Measurements from ENCODE around the gene TMEM87A. TPM values are rescaled to one million over a fixed set of nuclear protein-coding genes. Genes with fewer than 3 reads are reported as not detected.
A peak's percentile ranks its signal among the peaks of the same experiment; 100 is the strongest.
"Not testable (repeated sequence)": the region's sequence is repeated elsewhere in the genome, so short reads cannot be mapped to it uniquely, and the experiment has no call there.

Gene TMEM87A, protein sequence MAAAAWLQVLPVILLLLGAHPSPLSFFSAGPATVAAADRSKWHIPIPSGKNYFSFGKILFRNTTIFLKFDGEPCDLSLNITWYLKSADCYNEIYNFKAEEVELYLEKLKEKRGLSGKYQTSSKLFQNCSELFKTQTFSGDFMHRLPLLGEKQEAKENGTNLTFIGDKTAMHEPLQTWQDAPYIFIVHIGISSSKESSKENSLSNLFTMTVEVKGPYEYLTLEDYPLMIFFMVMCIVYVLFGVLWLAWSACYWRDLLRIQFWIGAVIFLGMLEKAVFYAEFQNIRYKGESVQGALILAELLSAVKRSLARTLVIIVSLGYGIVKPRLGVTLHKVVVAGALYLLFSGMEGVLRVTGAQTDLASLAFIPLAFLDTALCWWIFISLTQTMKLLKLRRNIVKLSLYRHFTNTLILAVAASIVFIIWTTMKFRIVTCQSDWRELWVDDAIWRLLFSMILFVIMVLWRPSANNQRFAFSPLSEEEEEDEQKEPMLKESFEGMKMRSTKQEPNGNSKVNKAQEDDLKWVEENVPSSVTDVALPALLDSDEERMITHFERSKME
- polyA plus RNA-seq (2011; rRNA removed) (40.6 and 49.8 TPM in 2 replicates), polyA plus RNA-seq (2017; fragmentation: RNase III; extraction: RNeasy Plus Mini Kit Qiagen cat#74134 plus additional on column Dnase treatment) (29.8 to 30.7 TPM (median 30.3 TPM) in 3 replicates), polyA minus RNA-seq (2011; rRNA and poly(A)+ RNA removed) (33.8 and 38.9 TPM in 2 replicates)
- 9.3 and 9.4 TPM in 2 replicates for polyA plus RNA-seq (2012; cell fraction: cytosol; rRNA removed)
- 7.9 and 9.8 TPM in 2 replicates for polyA plus RNA-seq (2012; cell fraction: nucleus; rRNA removed)

DNA sequence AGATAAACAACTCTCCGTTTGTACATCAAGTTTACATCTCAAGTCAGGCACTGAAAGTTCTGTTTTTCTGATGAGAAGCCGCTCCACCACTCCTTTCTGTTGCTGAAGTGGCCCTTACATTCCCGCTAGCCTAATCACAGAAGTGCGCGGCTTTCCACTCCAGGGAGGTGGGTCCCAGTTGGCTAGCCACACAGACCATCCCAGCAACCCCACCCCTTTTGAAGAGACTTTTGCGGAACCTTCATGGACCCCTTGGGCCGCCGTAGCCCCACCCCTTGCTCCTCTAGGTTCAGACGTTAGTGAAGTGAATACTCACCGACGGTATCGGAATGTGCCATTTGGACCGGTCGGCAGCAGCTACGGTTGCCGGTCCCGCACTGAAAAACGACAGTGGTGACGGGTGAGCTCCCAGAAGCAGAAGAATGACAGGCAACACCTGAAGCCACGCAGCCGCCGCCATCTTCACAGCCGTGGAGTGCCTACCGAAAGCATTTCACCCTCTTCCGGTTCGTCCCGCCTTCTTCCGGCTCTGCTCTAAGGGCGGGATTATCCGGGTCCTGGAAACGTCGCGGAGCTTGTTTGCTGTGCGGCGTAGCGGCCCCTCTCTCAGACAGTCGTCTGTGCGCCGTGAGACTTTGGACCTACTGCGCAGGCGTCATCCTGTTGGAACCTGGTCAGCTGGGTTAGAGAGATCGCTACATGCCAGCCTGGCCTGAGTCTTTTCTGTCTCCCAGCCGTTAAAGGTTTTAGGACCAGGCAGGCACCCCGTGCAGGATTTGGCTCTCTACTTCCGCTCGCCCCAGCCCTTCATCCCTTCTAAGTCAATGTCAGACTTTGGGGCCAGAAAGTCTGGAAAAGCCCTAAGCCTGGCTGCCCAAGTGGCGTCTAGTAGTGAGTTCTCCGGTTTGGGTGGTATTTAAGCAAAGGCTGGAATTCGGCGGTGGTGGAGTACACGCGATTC is at the start of gene TMEM87A, which contains the start of gene GANC:
Gene TMEM87A (minus strand): TSS at position 495 of the 961 bp plus-strand sequence. CDS start 35 bp downstream, at position 460.
Gene GANC (plus strand): TSS at position 263 of the 961 bp plus-strand sequence. CDS start 1,281 bp downstream, outside the sequence.
- POLR2A ChIA-PET: interaction anchor here (0.9 to 2.2 kb wide), 17 partner anchors 8 to 499 kb away, joined by 3 to 15 read pairs (median 4); partner anchors contain the start of genes MAPKBP1, SNAP23, STARD9 and VPS39
- Histone ChIP-seq H3K4me2 (peak within 1 kb of the TSS; percentile 97), H3K4me1 (0 out of 3 replicates have a peak, but pooled peaks cover 13% of the 10 kb centered on the region), H3K9me3 (no peaks in the 10 kb centered on the region), H3K4me3 (peak within 1 kb of the TSS; percentile 92), H3K27ac (peak within 1 kb of the TSS; percentile 96 to 99)
- DNase-seq (ENCODE audit: low read depth in 1 of 2, low spot score in 1 of 2) (peak; percentile 85 to 97), FAIRE-seq (no peak), ATAC-seq (peak; percentile 96 to 98)
- 0% methylated on average over 35 of the region's 52 CpGs for WGBS (ENCODE audit: missing lambda C conversion rate)
- TF ChIP-seq MAX (IDR thresholded peaks at IDR 0.05) (peak; percentile 83), KDM5A (IDR thresholded peaks at IDR 0.05) (no peak), JUN (IDR thresholded peaks at IDR 0.05) (peak in 1 of 2 experiments; percentile 90; a peak in 3 of 5 replicates), MYC (IDR thresholded peaks at IDR 0.05; ENCODE audit: borderline replicate concordance, low read length) (peak; percentile 52; the same call in 1 of the 2 replicates), POLR2A (IDR thresholded peaks at IDR 0.05; ENCODE audit: low read length) (peak; percentile 63), PBX3 (IDR thresholded peaks at IDR 0.05) (no peak), PHF8 (IDR thresholded peaks at IDR 0.05; ENCODE audit: borderline replicate concordance, low read depth) (peak; percentile 95)
- TF ChIP-seq, protein P1, sequence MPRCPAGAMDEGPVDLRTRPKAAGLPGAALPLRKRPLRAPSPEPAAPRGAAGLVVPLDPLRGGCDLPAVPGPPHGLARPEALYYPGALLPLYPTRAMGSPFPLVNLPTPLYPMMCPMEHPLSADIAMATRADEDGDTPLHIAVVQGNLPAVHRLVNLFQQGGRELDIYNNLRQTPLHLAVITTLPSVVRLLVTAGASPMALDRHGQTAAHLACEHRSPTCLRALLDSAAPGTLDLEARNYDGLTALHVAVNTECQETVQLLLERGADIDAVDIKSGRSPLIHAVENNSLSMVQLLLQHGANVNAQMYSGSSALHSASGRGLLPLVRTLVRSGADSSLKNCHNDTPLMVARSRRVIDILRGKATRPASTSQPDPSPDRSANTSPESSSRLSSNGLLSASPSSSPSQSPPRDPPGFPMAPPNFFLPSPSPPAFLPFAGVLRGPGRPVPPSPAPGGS (IDR thresholded peaks at IDR 0.05): peak; percentile 52; the same call in 1 of the 3 replicates
- CTCF ChIA-PET: no interaction called here

GRCh38 chr15:42319206-42319605 is 46.0 kb upstream of the TMEM87A start:
- Histone ChIP-seq H3K4me1 (no peaks in the 10 kb centered on the region; the same call in 2 of the 3 replicates), H3K4me2 (no peak overlapping the region), H3K4me3 (no peak overlapping the region), H3K27ac (no peak overlapping the region), H3K9me3 (no peaks in the 10 kb centered on the region)
- TF ChIP-seq, protein P1 (IDR thresholded peaks at IDR 0.05): no peak
- TF ChIP-seq MAZ (IDR thresholded peaks at IDR 0.05; ENCODE audit: borderline replicate concordance, low read depth, low read length) (no peak), NR3C1 (IDR thresholded peaks at IDR 0.05) (no peak), ZNF302 (CRISPR knock-in tag; IDR thresholded peaks at IDR 0.05) (no peak), PHF8 (IDR thresholded peaks at IDR 0.05; ENCODE audit: borderline replicate concordance, low read depth) (no peak), CBX8 (IDR thresholded peaks at IDR 0.05) (no peak), FOSL2 (IDR thresholded peaks at IDR 0.05) (no peak), FOSL2 (CRISPR knock-in tag; IDR thresholded peaks at IDR 0.05) (no peak), TFCP2L1 (CRISPR knock-in tag; IDR thresholded peaks at IDR 0.05) (no peak), ZC3H11A (IDR thresholded peaks at IDR 0.05) (no peak), RAD21 (conservative IDR thresholded peaks at IDR 0.05 in 1 of 2, IDR thresholded peaks at IDR 0.05 in 1 of 2) (no peak), RCOR1 (IDR thresholded peaks at IDR 0.05; ENCODE audit: low read depth, low read length) (no peak), RFX5 (IDR thresholded peaks at IDR 0.05) (no peak)
- ChIA-PET CTCF (no interaction called here), POLR2A (no interaction called here)
- no peak for DNase-seq (ENCODE audit: low read depth in 1 of 2, low spot score in 1 of 2)
- no peak for FAIRE-seq
- 91% methylated on average over 2 of the region's 2 CpGs for WGBS (ENCODE audit: missing lambda C conversion rate)
- ATAC-seq: no peak

DNA sequence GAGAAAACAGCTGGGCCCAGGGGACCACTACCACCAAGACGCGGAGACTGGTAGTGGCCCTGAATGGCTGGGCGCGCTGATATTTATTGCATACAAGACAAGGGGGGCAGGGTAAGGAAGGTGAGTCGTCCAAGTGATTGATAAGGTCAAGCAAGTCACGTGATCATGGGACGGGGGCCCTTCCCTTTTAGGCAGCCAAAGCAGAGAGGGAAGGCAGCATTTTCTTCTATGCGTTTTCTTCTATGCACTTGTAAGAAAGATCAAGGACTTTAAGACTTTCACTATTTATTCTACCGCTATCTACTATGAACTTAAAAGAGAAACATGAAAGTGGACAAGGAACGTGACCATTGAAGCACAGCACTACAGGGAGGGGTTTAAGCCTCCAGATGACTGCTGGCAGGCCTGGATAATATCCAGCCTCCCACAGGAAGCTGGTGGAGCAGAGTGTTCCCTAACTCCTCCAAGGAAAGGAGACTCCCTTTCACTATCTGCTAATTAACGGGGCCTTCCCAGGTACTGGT is 43.1 kb upstream of the TMEM87A start:
- H3K4me3 ChIP-seq; H3K9me3 ChIP-seq; CTCF ChIA-PET; POLR2A ChIA-PET; H3K27ac ChIP-seq; FAIRE-seq; DNase-seq (ENCODE audit: low read depth in 1 of 2, low spot score in 1 of 2); H3K4me1 ChIP-seq; ATAC-seq; H3K4me2 ChIP-seq: not testable (repeated sequence)
- WGBS (ENCODE audit: missing lambda C conversion rate): 63% methylated on average over 11 of the region's 11 CpGs

All from A549 (cell line).